COR-L47 (cell line): ENCODE measurements around the gene ENO1.
"Not testable (repeated sequence)": the region's sequence is repeated elsewhere in the genome, so short reads cannot be mapped to it uniquely, and the experiment has no call there.

Experiments used
- DNase-seq: peaks from one replicate; lab custom pipeline; 2025; lab: John Stamatoyannopoulos, UW

The ENO1 gene

GRCh38 chr1:8896775-8897174, 18.3 kb upstream of the ENO1 start:
- not testable (repeated sequence) for DNase-seq

GRCh38 chr1:8892026-8892425, 13.5 kb upstream of the ENO1 start:
- no peak for DNase-seq

- no peak for DNase-seq
Observed at GRCh38 chr1:8891401-8891800, 12.9 kb upstream of the ENO1 start.

- no peak for DNase-seq
Observed at GRCh38 chr1:8889925-8890785, 11.7 kb upstream of the ENO1 start.

GRCh38 chr1:8889103-8889846, 10.8 kb upstream of the ENO1 start:
- DNase-seq, result no peak

GRCh38 chr1:8886589-8886988, 8.1 kb upstream of the ENO1 start:
- DNase-seq, result no peak

GRCh38 chr1:8886031-8886524, 7.6 kb upstream of the ENO1 start:
- DNase-seq, result not testable (repeated sequence)

- DNase-seq, result not testable (repeated sequence)
Observed at GRCh38 chr1:8884105-8884504, 5.6 kb upstream of the ENO1 start.

GRCh38 chr1:8883491-8883890, 5.0 kb upstream of the ENO1 start:
- no peak for DNase-seq

GRCh38 chr1:8879922-8880676, 1.6 kb upstream of the ENO1 start:
- no peak for DNase-seq

GRCh38 chr1:8879464-8879921, 1.0 kb upstream of the ENO1 start:
- DNase-seq, result no peak

- DNase-seq, result peak; percentile 97
Observed at GRCh38 chr1:8878698-8879463, 395 bp upstream of the ENO1 start.

- DNase-seq, result no peak
Observed at GRCh38 chr1:8876087-8876486, 2.4 kb downstream of the ENO1 start.

- no peak for DNase-seq
Observed at GRCh38 chr1:8875216-8875861, 3.1 kb downstream of the ENO1 start.

GRCh38 chr1:8874230-8875201, 4.0 kb downstream of the ENO1 start:
- DNase-seq, result no peak

- DNase-seq, result no peak
Observed at GRCh38 chr1:8873506-8874229, 4.8 kb downstream of the ENO1 start.

- DNase-seq, result no peak
Observed at GRCh38 chr1:8873001-8873400, 5.5 kb downstream of the ENO1 start.

- DNase-seq, result no peak
Observed at GRCh38 chr1:8871965-8872399, 6.5 kb downstream of the ENO1 start.

- no peak for DNase-seq
Observed at GRCh38 chr1:8871539-8871935, 6.9 kb downstream of the ENO1 start.
